Measurements from ENCODE around the gene PXDN.

DNA sequence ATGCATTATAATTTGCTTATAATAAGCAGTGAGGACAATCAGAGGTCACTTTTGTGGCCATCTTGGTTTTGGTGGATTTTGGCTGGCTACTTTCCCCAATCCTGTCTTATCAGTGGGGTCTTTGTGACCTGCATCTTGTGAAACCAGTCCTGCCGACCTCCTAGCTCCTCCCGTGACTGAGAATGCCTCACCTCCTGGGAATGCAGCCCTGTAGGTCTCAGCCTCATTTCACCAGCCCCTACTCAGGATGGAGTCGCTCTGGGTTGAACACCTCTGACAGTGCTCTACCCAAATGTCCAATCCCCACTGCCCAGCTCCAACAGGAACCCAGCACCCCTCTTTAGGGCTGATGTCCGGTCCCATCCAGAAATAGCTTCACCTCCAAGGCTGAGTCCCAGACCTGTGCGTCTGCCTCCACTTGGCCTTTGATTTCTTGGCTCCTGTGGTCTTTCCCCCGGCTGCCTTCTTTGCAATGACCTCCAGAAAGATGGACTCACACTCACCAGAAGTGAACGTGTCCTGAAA is 31.3 kb upstream of the PXDN start:
- TF ChIP-seq, protein P1, sequence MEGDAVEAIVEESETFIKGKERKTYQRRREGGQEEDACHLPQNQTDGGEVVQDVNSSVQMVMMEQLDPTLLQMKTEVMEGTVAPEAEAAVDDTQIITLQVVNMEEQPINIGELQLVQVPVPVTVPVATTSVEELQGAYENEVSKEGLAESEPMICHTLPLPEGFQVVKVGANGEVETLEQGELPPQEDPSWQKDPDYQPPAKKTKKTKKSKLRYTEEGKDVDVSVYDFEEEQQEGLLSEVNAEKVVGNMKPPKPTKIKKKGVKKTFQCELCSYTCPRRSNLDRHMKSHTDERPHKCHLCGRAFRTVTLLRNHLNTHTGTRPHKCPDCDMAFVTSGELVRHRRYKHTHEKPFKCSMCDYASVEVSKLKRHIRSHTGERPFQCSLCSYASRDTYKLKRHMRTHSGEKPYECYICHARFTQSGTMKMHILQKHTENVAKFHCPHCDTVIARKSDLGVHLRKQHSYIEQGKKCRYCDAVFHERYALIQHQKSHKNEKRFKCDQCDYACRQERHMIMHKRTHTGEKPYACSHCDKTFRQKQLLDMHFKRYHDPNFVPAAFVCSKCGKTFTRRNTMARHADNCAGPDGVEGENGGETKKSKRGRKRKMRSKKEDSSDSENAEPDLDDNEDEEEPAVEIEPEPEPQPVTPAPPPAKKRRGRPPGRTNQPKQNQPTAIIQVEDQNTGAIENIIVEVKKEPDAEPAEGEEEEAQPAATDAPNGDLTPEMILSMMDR (IDR thresholded peaks at IDR 0.05), result no peak
- TF ChIP-seq EP300 (IDR thresholded peaks at IDR 0.05; ENCODE audit: low read depth), result no peak
